Stomach smooth muscle (tissue), 2 donors: ENCODE results near the gene CARS1.

Source experiments
- H3K27ac ChIP-seq: one replicate; pipeline ENCODE4 v1.7.0; 2013; ENCODE audit warnings: mild to moderate bottlenecking, low read length, inconsistent platforms
- H3K27me3 ChIP-seq, 2 donors: one replicate each; pipeline ENCODE4 v1.7.0; 2013; ENCODE audit warnings: low read length in 2 of 2; ENCODE audit not compliant: insufficient read depth in 2 of 2, control insufficient read depth in 1 of 2
- H3K36me3 ChIP-seq, 2 donors: one replicate each; pipeline ENCODE4 v1.7.0; 2013; ENCODE audit warnings: low read length in 2 of 2; ENCODE audit not compliant: control insufficient read depth in 2 of 2, insufficient read depth in 2 of 2
- H3K4me1 ChIP-seq: one replicate; pipeline ENCODE4 v1.7.0; 2013; ENCODE audit warnings: low read length; ENCODE audit not compliant: control insufficient read depth, insufficient read depth
- H3K4me3 ChIP-seq, 2 donors: one replicate each; pipeline ENCODE4 v1.7.0; 2013; ENCODE audit warnings: low read length in 2 of 2
- H3K9ac ChIP-seq, 2 donors: one replicate each; pipeline ENCODE4 v1.7.0; 2013; ENCODE audit warnings: low read length in 2 of 2, mild to moderate bottlenecking in 1 of 2
- H3K9me3 ChIP-seq, 2 donors: one replicate each; pipeline ENCODE4 v1.7.0; 2013; ENCODE audit warnings: low read length in 2 of 2; ENCODE audit not compliant: control insufficient read depth in 2 of 2
- donor health status: healthy.
- donor health status: Pancreatic carcinoma.

Gene CARS1

GRCh38 chr11:2997406-2997805, 59.8 kb downstream of the CARS1 start:
- Histone ChIP-seq H3K9ac (no peak overlapping the region), H3K9me3 (no peaks in the 10 kb centered on the region), H3K4me3 (no peak overlapping the region), H3K27ac (no peak overlapping the region), H3K4me1 (peaks cover 30% of the 10 kb centered on the region), H3K27me3 (no peaks in the 10 kb centered on the region), H3K36me3 (peaks cover 0 to 4% of the 10 kb centered on the region in 2 donors)

- Histone ChIP-seq H3K9ac (no peak overlapping the region), H3K27ac (no peak overlapping the region), H3K27me3 (no peaks in the 10 kb centered on the region), H3K36me3 (peaks cover 0 to under 1% of the 10 kb centered on the region in 2 donors), H3K4me3 (no peak overlapping the region), H3K9me3 (no peaks in the 10 kb centered on the region), H3K4me1 (peaks cover 26% of the 10 kb centered on the region)
Measured at GRCh38 chr11:2996976-2997375, 60.2 kb downstream of the CARS1 start.

GRCh38 chr11:2995893-2996554, 61.2 kb downstream of the CARS1 start:
- H3K4me3 ChIP-seq: no peak overlapping the region
- H3K4me1 ChIP-seq: peaks cover 17% of the 10 kb centered on the region
- no peak overlapping the region for H3K9ac ChIP-seq
- no peaks in the 10 kb centered on the region for H3K27me3 ChIP-seq
- H3K27ac ChIP-seq: no peak overlapping the region
- H3K9me3 ChIP-seq: no peaks in the 10 kb centered on the region
- no peaks in the 10 kb centered on the region for H3K36me3 ChIP-seq

- H3K9ac ChIP-seq: no peak overlapping the region
- H3K27ac ChIP-seq: no peak overlapping the region
- H3K36me3 ChIP-seq: no peaks in the 10 kb centered on the region
- no peaks in the 10 kb centered on the region for H3K27me3 ChIP-seq
- no peaks in the 10 kb centered on the region for H3K9me3 ChIP-seq
- H3K4me1 ChIP-seq: peaks cover 17% of the 10 kb centered on the region
- no peak overlapping the region for H3K4me3 ChIP-seq
Measured at GRCh38 chr11:2995031-2995561, 62.1 kb downstream of the CARS1 start.

- peaks cover 20% of the 10 kb centered on the region for H3K4me1 ChIP-seq
- H3K4me3 ChIP-seq: no peak overlapping the region
- no peak overlapping the region for H3K9ac ChIP-seq
- H3K9me3 ChIP-seq: no peaks in the 10 kb centered on the region
- no peak overlapping the region for H3K27ac ChIP-seq
- H3K36me3 ChIP-seq: no peaks in the 10 kb centered on the region
- no peaks in the 10 kb centered on the region for H3K27me3 ChIP-seq
Measured at GRCh38 chr11:2994336-2994730, 62.9 kb downstream of the CARS1 start.

GRCh38 chr11:2992997-2993325, 64.3 kb downstream of the CARS1 start:
- no peaks in the 10 kb centered on the region for H3K27me3 ChIP-seq
- peaks cover 30% of the 10 kb centered on the region for H3K4me1 ChIP-seq
- H3K27ac ChIP-seq: no peak overlapping the region
- no peaks in the 10 kb centered on the region for H3K36me3 ChIP-seq
- H3K9me3 ChIP-seq: no peaks in the 10 kb centered on the region
- peak overlapping the region; percentile 57 to 89 for H3K4me3 ChIP-seq
- no peak overlapping the region for H3K9ac ChIP-seq

- no peaks in the 10 kb centered on the region for H3K36me3 ChIP-seq
- no peaks in the 10 kb centered on the region for H3K27me3 ChIP-seq
- peak within 1 kb of the TSS; percentile 70 to 89 for H3K4me3 ChIP-seq
- H3K4me1 ChIP-seq: peaks cover 33% of the 10 kb centered on the region
- H3K27ac ChIP-seq: peak within 1 kb of the TSS; percentile 80
- H3K9me3 ChIP-seq: no peaks in the 10 kb centered on the region
- peak within 1 kb of the TSS; percentile 89 to 91 for H3K9ac ChIP-seq
Measured at GRCh38 chr11:2992234-2992996, 64.8 kb downstream of the CARS1 start, which contains the start of gene NAP1L4. TSS of gene NAP1L4 (minus strand) at chr11:2992329. CDS start at chr11:2979220, 13,109 bp downstream.

GRCh38 chr11:2991452-2992233, 65.6 kb downstream of the CARS1 start:
- H3K36me3 ChIP-seq: no peaks in the 10 kb centered on the region
- H3K27ac ChIP-seq: peak overlapping the region; percentile 80
- no peaks in the 10 kb centered on the region for H3K27me3 ChIP-seq
- H3K9me3 ChIP-seq: no peaks in the 10 kb centered on the region
- H3K4me3 ChIP-seq: peak overlapping the region; percentile 70 to 89
- H3K9ac ChIP-seq: peak overlapping the region; percentile 89 to 91
- H3K4me1 ChIP-seq: peaks cover 33% of the 10 kb centered on the region

GRCh38 chr11:2990617-2991451, 66.4 kb downstream of the CARS1 start:
- H3K4me3 ChIP-seq: peak overlapping the region; percentile 70 to 89
- H3K36me3 ChIP-seq: no peaks in the 10 kb centered on the region
- H3K9ac ChIP-seq: peak overlapping the region; percentile 89 to 91
- no peaks in the 10 kb centered on the region for H3K27me3 ChIP-seq
- peak overlapping the region; percentile 80 for H3K27ac ChIP-seq
- no peaks in the 10 kb centered on the region for H3K9me3 ChIP-seq
- H3K4me1 ChIP-seq: peaks cover 33% of the 10 kb centered on the region

GRCh38 chr11:2989551-2989950, 67.7 kb downstream of the CARS1 start:
- Histone ChIP-seq H3K4me1 (peaks cover 33% of the 10 kb centered on the region), H3K9ac (peak overlapping the region in 1 of 2 donors; percentile 2), H3K27me3 (no peaks in the 10 kb centered on the region), H3K27ac (no peak overlapping the region), H3K4me3 (peak overlapping the region; percentile 16 to 44), H3K36me3 (no peaks in the 10 kb centered on the region), H3K9me3 (no peaks in the 10 kb centered on the region)
